ENCODE measurements around the gene TARS3. TPM values are rescaled to one million over a fixed set of nuclear protein-coding genes. Genes with fewer than 3 reads are reported as not detected.

Gene TARS3
- total RNA-seq, 1 experiment from 2014 or later, result 14.1 TPM

DNA sequence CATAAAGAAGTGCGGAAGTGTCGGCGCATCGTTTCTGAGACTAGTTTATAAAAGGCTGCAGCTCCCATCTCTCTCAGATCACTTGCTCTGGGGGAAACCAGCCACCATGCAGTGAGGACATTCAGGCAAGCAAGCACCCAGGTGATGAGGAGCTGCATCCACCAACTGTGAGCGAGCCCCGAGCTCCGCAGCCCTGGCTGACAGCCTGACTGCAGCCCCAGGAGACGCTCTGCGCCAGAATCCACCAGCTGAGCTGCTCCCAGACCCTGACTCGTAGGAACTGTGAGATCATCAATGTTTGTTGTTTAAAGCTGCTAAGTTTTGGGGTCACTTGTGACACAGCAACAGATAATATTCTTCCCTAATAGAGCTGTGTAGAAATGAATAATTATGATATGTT is 67.1 kb downstream of the TARS3 start:
- H3K79me2 ChIP-seq (ENCODE audit: insufficient read depth, low read length), result no peaks in the 10 kb centered on the region
- peaks cover 4% of the 10 kb centered on the region in 2 experiments for H3K4me1 Mint-ChIP-seq
- H3K4me3 Mint-ChIP-seq, result no peak overlapping the region
- H3K36me3 Mint-ChIP-seq (ENCODE audit: insufficient read depth in 1 of 3, low read depth in 3 of 3), result peaks cover 4 to 19% (median 9%) of the 10 kb centered on the region in 3 experiments; a peak in 5 of 7 replicates
- no peak for DNase-seq
- no peak overlapping the region for H4K5ac ChIP-seq (ENCODE audit: insufficient read length, low read depth, low read length)
- no peak overlapping the region for H3K4ac ChIP-seq (ENCODE audit: low read depth, low read length)
- no peak overlapping the region for H4K91ac ChIP-seq (ENCODE audit: insufficient read length, low read depth, low read length)
- no peak overlapping the region for H3K27ac ChIP-seq (ENCODE audit: insufficient read length, low read depth, low read length)
- H3K27me3 ChIP-seq (ENCODE audit: insufficient read depth, low read length), result no peaks in the 10 kb centered on the region
- H2AFZ ChIP-seq (ENCODE audit: low read length), result no peak overlapping the region
- no peak overlapping the region for H4K8ac ChIP-seq (replicated peaks; ENCODE audit: insufficient read length, low read depth, low read length)
- no peak overlapping the region for H3T11ph ChIP-seq (ENCODE audit: low read length)
- H3K9me3 Mint-ChIP-seq, result peaks cover 2 to 7% of the 10 kb centered on the region in 2 experiments; a peak in 3 of 5 replicates
- H3K4me2 ChIP-seq (ENCODE audit: insufficient read depth, insufficient read length, low read length), result no peak overlapping the region
- TF ChIP-seq, protein P1, sequence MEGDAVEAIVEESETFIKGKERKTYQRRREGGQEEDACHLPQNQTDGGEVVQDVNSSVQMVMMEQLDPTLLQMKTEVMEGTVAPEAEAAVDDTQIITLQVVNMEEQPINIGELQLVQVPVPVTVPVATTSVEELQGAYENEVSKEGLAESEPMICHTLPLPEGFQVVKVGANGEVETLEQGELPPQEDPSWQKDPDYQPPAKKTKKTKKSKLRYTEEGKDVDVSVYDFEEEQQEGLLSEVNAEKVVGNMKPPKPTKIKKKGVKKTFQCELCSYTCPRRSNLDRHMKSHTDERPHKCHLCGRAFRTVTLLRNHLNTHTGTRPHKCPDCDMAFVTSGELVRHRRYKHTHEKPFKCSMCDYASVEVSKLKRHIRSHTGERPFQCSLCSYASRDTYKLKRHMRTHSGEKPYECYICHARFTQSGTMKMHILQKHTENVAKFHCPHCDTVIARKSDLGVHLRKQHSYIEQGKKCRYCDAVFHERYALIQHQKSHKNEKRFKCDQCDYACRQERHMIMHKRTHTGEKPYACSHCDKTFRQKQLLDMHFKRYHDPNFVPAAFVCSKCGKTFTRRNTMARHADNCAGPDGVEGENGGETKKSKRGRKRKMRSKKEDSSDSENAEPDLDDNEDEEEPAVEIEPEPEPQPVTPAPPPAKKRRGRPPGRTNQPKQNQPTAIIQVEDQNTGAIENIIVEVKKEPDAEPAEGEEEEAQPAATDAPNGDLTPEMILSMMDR (conservative IDR thresholded peaks at IDR 0.05), result no peak
- no peak overlapping the region for H2BK120ac ChIP-seq (ENCODE audit: low read depth, low read length, poor library complexity, severe bottlenecking)
- no peaks in the 10 kb centered on the region for H3K27me3 Mint-ChIP-seq (ENCODE audit: low read depth)
- H3K9ac ChIP-seq (ENCODE audit: extremely low read depth, insufficient read length, low read length), result no peak overlapping the region
- H2BK20ac ChIP-seq (ENCODE audit: low read depth, low read length, poor library complexity, severe bottlenecking), result no peak overlapping the region
- H3K14ac ChIP-seq (ENCODE audit: insufficient read depth, low read length), result no peak overlapping the region
- no peaks in the 10 kb centered on the region for H3K79me1 ChIP-seq (ENCODE audit: insufficient read depth, low read depth, low read length, poor library complexity, severe bottlenecking)
- H3K9me3 ChIP-seq (ENCODE audit: control insufficient read depth, low read depth, low read length), result no peaks in the 10 kb centered on the region
- no peak overlapping the region for H2BK5ac ChIP-seq (ENCODE audit: insufficient read length, low read length)
- no peak overlapping the region for H3K18ac ChIP-seq (ENCODE audit: insufficient read length, low read depth, low read length)
- H2AK5ac ChIP-seq (ENCODE audit: insufficient read length, low read length), result no peak overlapping the region
- no peaks in the 10 kb centered on the region for H3K4me1 ChIP-seq (ENCODE audit: insufficient read depth, low read length)
- no peak overlapping the region for H2BK12ac ChIP-seq (ENCODE audit: insufficient read length, low read depth, low read length)
- no peak overlapping the region for H3K56ac ChIP-seq (ENCODE audit: insufficient read length, low read depth, low read length)
- H4K20me1 ChIP-seq (ENCODE audit: control insufficient read depth, insufficient read depth, insufficient read length), result no peaks in the 10 kb centered on the region
- no CpG with 5 or more reads among the region's 10 CpGs for WGBS (ENCODE audit: extremely low coverage, insufficient read length, low lambda C conversion rate)
- H3K23ac ChIP-seq (ENCODE audit: insufficient read length, low read depth, low read length), result no peak overlapping the region
- no peak overlapping the region for H3K27ac Mint-ChIP-seq
- peaks cover 3% of the 10 kb centered on the region for H3K23me2 ChIP-seq (ENCODE audit: insufficient read length, low read depth, low read length, poor library complexity, severe bottlenecking)
- no peak overlapping the region for H2BK15ac ChIP-seq (ENCODE audit: low read depth, low read length)
